ENCODE data around the gene LARGE2.

GRCh38 chr11:45934580-45935318 lies 12.3 kb downstream of the LARGE2 start:
- TF ChIP-seq TAF1 (IDR thresholded peaks at IDR 0.05; ENCODE audit: borderline replicate concordance, insufficient read depth, low read length) = no peak
- TF ChIP-seq REST (IDR thresholded peaks at IDR 0.05; ENCODE audit: insufficient read depth in 1 of 2, low read depth in 2 of 2, low read length in 2 of 2) = no peak
- TF ChIP-seq POLR2AphosphoS5 (IDR thresholded peaks at IDR 0.05; ENCODE audit: low read depth, low read length) = no peak

Measured in PFSK-1 (cell line).